H1 (cell line): ENCODE data around the gene EPHB1. TPM values are rescaled to one million over a fixed set of nuclear protein-coding genes. Genes with fewer than 3 reads are reported as not detected.

Source experiments
- CBX8 ChIP-seq: fragments of 300-800, 300-1000 bp; sonication (generic); IDR thresholded peaks from 2 replicates; pipeline ENCODE4 v1.7.1; 2016; ENCODE audit warnings: low read depth, low read length, borderline replicate concordance
- CHD1 ChIP-seq: IDR thresholded peaks from 2 replicates; pipeline ENCODE4 v1.6.1; 2012; ENCODE audit warnings: low read depth, low read length, improper control_type of control experiment
- EZH2 ChIP-seq: fragments of 200-600 bp; sonication (generic); IDR thresholded peaks from 2 replicates; pipeline ENCODE4 v1.7.1; 2012; ENCODE audit warnings: low read depth, mild to moderate bottlenecking, moderate library complexity, low read length, inconsistent platforms; ENCODE audit not compliant: severe bottlenecking
- MAFK ChIP-seq: IDR thresholded peaks from 2 replicates; pipeline ENCODE4 v1.6.1; 2012; ENCODE audit warnings: low read depth, mild to moderate bottlenecking, improper control_type of control experiment, low read length
- polyA plus RNA-seq, 7 experiments: library from polyadenylated mRNA; depleted of rRNA in 3 of 7; stranded (reverse) in 5 of 7; unstranded in 2 of 7; fragments of >200 nt in 5 of 7; fragments of 200-250 nt in 2 of 7; gene quantifications; 1 replicate in 5 of 7; 2 replicates in 1 of 7; 4 replicates in 1 of 7; pipeline versions ENCODE4 v1.2.1 to v1.2.3, GENCODE V29; 2011 to 2013; ENCODE audit warnings: missing spikeins in 2 of 7, mixed read lengths in 2 of 7
- total RNA-seq: library from RNA; stranded (reverse); fragmentation: NEBNext Ultra II Directional; extraction: Animal tissue kit (Norgen Biotek cat#: 25700); gene quantifications from 2 replicates; pipeline ENCODE4 v1.2.1, GENCODE V29; 2021
- TF ChIP-seq, protein P1 (sequence below): IDR thresholded peaks from 2 replicates; pipeline ENCODE4 v1.6.1; 2012; ENCODE audit warnings: low read length, inconsistent platforms
- TF ChIP-seq, protein P2 (sequence below), 3 experiments: IDR thresholded peaks; 1 replicate in 2 of 3; 2 replicates in 1 of 3; pipeline versions ENCODE4 v1.5.1 to v1.6.1; 2011; ENCODE audit warnings: low read length in 3 of 3, mild to moderate bottlenecking in 3 of 3, inconsistent platforms in 2 of 3, low read depth in 1 of 3, moderate library complexity in 1 of 3; ENCODE audit not compliant: insufficient read depth in 1 of 3; ENCODE audit errors: control extremely low read depth in 1 of 3

Gene EPHB1
- total and polyA plus RNA-seq, 2 of the 8 experiments (the other 6 are each of a cell fraction or from before 2014, with no cell fraction given), result 3.5 to 5.9 TPM

DNA sequence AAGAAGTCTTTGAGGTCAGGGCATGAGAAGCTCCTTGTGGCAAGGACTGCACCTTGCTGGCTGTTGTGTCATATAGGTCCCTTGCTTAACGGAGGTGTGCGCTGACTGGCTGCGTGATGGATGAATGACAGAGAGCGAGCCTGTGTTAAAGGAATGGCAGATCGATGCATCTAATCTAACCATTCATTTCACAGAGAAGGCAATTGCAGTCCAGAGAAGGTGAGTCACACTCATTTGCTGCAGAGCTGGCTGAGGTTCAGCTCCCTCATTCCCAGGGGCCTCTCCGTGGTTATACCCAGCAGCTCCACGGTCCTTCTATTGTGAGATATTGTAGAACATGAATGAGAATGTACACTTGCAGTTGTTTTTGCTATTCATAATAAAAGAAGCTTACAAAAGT lies 289.3 kb downstream of the EPHB1 start (continued):
- TF ChIP-seq, protein P1, sequence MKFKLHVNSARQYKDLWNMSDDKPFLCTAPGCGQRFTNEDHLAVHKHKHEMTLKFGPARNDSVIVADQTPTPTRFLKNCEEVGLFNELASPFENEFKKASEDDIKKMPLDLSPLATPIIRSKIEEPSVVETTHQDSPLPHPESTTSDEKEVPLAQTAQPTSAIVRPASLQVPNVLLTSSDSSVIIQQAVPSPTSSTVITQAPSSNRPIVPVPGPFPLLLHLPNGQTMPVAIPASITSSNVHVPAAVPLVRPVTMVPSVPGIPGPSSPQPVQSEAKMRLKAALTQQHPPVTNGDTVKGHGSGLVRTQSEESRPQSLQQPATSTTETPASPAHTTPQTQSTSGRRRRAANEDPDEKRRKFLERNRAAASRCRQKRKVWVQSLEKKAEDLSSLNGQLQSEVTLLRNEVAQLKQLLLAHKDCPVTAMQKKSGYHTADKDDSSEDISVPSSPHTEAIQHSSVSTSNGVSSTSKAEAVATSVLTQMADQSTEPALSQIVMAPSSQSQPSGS, result no peak
- no peak for TF ChIP-seq MAFK
- TF ChIP-seq, protein P2, sequence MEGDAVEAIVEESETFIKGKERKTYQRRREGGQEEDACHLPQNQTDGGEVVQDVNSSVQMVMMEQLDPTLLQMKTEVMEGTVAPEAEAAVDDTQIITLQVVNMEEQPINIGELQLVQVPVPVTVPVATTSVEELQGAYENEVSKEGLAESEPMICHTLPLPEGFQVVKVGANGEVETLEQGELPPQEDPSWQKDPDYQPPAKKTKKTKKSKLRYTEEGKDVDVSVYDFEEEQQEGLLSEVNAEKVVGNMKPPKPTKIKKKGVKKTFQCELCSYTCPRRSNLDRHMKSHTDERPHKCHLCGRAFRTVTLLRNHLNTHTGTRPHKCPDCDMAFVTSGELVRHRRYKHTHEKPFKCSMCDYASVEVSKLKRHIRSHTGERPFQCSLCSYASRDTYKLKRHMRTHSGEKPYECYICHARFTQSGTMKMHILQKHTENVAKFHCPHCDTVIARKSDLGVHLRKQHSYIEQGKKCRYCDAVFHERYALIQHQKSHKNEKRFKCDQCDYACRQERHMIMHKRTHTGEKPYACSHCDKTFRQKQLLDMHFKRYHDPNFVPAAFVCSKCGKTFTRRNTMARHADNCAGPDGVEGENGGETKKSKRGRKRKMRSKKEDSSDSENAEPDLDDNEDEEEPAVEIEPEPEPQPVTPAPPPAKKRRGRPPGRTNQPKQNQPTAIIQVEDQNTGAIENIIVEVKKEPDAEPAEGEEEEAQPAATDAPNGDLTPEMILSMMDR (IDR thresholded peaks at IDR 0.05; ENCODE audit: control extremely low read depth in 1 of 3, insufficient read depth in 1 of 3, low read depth in 1 of 3, low read length in 3 of 3), result no peak
- no peak for TF ChIP-seq CBX8
- no peak for TF ChIP-seq EZH2
- TF ChIP-seq CHD1, result no peak
